ENCODE measurements around the gene ZNF438.

The ZNF438 gene

DNA sequence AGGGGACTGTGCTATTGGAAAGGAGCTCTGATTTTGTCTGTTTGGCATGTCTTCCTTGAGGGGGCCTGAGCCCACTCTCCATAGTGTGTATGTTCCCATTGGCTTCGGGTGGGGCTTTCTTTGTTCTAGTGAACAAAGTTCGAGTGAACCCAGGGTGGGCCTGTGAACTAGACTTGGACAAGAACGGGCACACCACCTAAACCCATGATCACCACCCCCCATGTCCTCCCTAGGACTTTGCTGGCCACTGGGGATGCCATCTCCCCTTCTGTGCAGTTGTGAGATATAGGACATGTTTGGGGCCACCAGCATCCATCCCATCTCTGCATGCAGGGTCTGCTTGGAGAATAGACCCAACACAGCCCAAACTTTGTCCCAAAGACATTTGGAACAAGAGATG is 206.6 kb downstream of the ZNF438 start:
- DNase-seq (ENCODE audit: low read depth in 2 of 2) = no peak

DNA sequence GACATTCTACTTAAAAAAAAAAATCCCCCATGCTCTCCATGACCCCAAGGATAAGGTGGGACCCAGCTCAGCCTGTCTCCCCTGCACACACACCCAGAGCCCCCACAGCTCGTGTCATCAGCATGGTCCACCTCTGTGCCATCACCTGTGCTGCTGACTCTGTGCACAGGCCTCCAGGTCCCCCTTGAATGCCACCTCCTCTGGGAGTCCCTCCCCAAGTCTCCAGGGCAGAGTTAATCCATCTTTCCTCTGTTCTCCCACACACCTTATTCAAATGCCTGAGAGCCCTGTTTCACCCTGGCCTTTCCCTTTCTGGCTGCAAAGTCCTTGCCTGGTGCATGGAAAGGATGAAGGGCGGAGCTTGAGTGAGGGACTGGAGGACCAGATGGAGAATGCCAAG is 208.0 kb downstream of the ZNF438 start:
- DNase-seq (ENCODE audit: low read depth in 2 of 2) = no peak

DNA sequence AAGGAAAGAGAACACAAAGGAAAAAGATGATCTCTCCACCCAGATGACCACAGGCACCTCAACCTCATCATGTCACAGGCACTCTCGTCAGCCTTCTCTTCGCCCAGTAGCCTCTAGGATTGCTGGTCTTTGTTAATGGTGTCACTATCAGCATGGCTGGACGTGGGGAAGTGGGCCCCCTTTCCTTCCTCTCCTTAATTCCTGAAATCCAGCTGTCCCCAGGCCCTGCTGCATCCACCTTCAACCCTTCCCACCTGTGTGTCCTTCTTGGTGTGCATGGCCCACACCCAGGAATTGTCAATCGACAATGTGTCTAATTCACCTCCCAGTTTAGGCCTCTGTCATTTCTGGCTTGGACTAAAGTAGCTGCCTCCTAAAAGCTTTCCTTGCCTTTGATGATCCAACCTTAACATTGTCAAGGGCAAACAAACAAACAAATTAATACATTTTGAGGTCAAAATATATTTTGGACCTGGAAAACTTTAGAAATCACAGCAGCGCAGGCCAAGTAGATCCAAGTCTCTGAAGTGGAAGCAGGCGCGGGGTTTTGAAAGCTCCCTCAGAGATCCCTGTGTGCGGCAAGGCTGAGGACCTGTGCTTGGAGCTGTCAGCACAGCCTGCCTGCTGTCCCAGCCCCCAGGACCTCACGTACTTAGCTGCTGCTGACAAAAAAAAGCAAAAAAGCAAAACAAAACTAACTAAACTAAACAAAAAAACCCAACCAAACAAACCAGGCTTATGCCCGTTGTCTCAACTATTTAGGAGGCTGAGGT is 208.8 kb downstream of the ZNF438 start:
- DNase-seq (ENCODE audit: low read depth in 2 of 2) = no peak

DNA sequence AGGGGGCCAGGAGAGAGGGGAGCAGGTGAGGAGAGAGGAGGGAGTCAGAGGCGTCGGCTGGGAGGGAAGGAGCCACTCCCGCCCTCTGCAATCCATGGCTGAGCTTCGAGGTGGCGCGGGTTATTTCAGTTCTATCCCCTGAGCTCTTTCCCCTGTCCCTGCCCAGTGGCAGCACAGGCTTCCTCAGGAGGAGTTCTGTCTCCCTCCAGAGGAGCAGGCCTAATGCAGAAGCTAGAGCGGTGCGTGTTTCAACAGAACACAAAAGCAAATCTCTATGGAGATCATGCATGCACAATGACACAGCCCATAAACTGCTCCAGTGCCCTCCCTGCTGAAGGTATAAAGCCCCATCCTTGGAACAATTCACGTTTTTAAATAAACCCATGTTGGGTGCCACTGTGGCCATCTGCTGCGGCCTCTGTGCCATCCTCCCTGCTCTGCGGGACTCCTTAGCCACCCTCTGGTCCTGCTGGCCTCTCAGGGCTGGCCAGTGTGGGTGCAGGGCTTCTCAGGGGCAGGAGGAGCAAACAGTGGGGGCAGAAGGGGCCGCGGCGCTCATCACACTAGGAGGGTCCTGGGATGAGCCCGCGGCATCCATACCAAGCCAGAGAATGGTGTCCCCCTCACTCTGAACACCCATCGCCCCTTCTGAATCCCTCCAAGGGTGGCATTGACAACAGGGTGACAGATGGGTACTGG is 209.5 kb downstream of the ZNF438 start:
- DNase-seq (ENCODE audit: low read depth in 2 of 2) = no peak

DNA sequence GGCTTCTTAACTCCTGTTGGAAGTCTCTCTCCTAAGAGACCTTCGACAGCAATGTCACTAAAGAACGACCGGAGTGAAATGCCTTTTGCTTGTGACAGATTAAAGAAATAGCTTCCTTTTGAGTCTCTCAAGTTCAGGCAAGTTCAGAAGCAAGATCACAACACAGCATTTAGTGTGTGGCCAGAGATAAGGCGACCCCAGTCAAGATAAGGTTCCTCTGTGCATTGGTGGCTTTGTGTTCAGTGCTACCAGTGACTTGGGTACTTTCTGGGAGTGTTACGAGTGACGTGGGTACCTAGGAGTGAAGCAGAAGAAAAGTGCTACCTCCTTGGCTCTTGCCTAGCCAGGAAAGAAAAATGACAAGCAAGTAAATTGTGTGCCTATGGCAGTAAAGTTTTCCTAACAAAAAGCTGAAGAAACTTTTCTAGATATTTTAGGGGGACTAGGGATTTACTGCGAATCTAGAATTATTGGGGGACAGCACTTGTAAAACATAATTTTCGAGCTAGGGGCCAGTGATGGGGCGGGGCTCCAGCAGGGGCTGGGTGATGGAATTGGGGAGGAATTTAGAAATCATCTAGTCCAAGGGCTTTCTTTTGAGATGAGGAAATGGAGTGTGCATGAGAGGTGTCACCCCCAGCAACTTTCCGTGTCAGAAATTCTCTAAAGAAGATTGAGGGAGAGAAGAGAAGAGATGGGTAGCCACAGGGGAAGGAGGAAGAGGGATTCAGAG is 210.2 kb downstream of the ZNF438 start:
- DNase-seq (ENCODE audit: low read depth in 2 of 2) = no peak

DNA sequence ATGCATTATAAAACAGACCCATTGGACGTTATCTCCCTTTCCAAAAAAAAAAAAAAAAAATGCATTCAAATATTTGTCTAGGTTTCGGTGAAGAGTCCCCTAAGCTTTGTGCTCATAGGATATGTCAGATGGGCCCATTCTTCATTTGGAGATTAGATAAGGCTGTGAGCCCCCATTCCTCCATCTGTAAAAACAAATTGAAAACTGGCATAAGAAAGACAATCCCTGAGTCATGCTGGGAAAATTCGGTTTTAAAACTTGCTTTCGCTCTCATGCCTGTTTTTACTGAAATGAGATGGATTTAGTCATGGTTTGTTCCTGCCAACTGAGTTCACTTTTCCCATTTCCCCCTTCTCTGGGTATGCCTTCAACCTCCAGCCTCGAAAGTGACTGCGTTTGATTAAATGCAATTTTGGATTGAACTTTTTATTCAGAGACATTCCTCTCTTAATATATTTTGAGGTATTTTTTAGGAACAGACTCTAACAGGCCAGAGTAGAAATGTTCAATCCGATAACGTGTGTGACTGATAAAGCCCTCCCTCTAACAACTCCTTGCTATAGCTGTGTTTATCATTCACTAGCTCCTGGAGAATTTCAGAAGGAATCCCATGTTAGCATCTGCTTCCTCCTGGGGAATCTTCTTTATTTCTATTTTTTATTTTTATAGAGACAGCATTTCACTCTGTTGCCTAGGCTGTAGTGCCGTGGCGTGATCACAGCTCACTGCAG is 211.2 kb downstream of the ZNF438 start:
- no peak for DNase-seq (ENCODE audit: low read depth in 2 of 2)

DNA sequence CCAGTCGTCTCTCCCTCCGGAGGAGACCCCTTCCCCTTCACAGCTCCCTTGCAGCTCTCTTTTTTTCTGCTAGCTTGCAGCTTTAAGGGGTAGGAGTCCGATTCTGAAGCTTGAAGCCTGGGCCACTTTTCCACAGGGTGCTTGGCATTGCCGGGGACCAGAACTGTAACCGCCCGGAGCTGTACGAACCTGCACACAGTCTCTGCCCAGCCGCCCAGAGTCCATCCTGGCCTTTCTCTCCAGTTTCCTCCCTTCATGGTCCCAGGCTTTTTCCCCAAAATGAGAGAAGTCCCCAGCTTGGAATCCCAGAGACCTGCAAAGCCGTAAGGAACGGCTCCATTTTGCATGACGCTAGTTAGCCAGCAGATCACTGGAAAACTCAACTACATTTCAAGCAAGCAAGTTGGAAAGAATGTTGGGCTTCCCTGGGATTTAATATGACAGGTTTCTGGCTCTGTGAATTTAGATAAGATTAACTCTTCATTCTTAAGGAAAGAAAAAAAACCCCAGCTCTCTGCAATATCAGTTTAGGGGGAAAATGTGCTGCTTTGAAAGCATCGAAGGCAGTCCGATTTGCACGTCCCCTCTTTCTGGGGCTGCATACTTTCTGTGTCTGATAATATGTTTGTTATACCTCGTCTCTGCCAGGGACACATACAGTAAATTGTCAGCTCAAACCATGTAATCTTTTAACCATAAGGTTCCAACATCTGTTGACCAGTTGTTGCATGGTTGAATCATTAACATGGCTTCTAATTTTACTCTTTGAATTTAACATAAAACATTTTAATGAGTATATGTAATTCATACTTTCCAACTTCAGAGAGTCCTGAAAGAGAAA is 212.1 kb downstream of the ZNF438 start:
- no peak for DNase-seq (ENCODE audit: low read depth in 2 of 2)

DNA sequence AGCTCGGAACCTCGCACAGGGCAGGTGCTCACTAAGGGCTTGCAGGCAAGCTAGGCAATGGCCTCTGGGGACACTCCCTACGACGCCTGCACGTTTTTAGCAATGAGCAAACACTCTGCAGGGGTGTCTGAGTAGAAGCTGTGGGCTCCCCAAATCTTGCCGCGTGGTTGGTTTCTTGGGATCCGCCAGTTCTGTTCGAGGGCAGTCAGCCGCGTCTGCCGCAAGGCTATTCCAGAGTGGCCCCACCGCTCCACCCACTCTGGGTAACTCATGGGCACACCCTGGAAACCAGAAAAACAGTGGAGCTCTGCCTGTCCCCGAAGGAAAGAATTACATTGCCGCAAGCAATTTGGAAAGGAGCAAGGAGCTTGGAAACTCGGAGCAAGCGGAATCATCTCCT is 212.8 kb downstream of the ZNF438 start:
- no peak for DNase-seq (ENCODE audit: low read depth in 2 of 2)

DNA sequence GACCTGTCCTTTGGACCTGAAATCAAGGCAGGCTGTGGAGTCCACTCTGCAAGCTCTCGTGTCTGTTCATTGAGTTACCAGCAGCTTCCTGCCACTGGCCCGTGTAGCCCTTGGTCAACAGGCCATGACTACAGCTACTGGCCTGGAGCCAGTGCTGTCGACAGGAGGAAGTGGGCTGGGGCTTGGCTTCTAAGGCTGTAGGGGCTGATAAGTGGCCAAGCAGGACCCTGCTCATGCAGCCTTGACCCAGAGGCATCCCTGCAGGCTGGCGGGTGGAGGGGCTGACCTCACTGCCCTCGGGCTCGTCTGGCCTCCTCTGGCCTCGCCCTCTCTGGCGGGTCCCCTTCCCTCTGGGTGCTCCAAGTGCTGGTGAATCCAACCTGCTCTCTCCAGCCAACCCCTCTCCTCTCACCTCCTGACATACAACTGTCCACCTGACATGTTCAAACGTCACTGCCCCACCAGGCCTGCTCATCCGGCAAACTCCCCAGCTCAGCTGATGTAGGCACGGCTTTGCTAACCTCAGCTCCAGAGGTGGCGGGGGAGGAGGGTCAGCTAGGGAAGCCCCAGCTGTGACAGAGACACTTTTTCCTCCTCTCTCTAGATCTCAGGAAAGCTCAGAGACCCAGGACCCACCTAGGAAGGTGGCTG is 213.5 kb downstream of the ZNF438 start:
- no peak for DNase-seq (ENCODE audit: low read depth in 2 of 2)

DNA sequence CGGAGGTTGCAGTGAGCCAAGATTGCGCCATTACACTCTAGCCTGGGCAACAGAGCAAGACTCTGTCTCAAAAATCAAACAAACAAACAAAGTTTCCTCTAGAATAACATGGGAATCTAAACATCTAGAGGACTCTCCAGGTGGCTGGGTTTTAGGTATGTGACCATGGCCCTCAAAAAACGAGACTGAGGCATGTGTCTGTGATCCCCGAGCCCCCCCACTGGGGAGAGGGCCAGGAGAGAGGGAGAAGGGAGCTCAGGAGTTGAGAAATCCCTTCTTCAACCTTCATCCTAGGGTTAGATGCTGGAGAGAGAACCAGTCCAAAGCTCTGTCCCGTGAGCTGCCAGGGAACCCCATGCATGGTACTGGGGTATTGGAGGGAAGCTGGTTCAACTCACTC is 214.1 kb downstream of the ZNF438 start:
- DNase-seq (ENCODE audit: low read depth in 2 of 2) = no peak

DNA sequence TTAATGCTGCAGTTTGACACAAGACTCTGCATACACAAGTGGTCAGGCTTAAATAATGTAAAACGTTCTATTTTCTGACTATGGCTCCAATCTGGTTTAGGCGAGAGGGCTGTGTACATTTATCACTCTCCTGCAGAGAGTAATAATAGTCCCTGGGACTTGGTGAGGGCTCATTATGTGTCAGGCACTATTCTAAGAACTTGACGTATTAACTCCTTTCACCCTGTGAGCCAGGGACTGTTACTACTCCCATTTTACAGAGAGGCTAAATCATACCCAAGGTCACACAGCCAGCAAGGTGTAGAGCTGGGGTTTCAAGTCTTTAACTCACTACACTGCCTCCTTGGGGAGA is 214.9 kb downstream of the ZNF438 start:
- DNase-seq (ENCODE audit: low read depth in 2 of 2) = no peak

DNA sequence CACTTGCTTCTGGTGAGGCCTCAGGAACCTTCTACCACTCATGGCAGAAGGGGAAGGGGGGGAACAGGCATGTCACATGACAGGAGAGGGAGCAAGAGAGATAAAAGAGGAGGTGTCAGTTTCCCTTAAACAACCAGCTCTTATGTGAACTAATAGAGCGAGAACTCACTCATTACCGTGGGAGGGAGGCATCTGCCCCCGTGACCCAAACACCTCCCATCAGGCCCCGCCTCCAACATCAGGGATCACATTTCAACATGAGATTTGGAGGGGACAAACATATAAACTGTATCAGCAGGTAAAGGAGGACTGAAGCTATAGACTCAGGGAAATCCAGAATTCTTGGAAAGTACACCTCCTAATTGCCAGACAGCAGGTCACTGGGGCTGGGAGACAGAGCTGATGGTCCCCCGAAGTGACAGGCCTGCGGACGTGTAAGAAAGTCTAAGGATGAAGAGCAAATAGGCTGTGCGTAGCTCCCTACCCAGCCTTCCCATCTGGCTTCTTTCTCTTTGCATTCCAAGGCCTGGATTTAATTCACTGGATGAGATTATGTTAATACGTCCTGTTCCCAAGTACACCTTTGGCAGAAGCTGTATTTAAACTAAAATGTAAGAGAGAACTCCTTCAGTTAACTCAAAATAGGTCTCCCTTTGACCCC is 215.4 kb downstream of the ZNF438 start:
- no peak for DNase-seq (ENCODE audit: low read depth in 2 of 2)

DNA sequence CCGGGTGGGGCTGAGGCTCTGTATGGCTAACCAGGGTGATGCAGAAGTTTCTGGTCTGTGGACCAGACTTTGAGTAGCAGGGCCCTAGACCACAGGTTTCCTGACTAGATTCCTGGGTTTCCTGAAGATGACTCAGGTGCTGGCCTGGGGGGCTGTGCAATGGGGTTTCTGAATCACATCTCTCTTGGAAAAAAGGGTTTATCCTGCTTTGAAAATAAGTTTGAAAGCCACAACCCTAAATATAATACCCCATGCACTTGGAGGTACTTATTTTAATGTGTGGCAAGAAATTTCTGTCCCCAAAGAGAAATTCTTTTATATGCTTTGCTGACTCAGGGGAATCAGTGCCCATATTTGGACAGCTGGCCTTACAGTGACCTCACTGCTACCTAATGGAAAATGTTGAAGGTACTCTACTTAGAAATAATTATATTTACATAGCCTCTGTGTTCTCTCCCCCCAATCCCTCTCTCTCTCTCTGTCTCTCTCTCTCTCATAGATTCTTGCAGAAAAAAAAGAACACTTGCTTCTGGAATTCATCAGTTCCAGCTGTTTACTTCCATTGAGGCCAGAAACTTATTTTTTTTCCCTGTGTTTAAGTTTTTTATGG is 217.7 kb downstream of the ZNF438 start:
- no peak for DNase-seq (ENCODE audit: low read depth in 2 of 2)

DNA sequence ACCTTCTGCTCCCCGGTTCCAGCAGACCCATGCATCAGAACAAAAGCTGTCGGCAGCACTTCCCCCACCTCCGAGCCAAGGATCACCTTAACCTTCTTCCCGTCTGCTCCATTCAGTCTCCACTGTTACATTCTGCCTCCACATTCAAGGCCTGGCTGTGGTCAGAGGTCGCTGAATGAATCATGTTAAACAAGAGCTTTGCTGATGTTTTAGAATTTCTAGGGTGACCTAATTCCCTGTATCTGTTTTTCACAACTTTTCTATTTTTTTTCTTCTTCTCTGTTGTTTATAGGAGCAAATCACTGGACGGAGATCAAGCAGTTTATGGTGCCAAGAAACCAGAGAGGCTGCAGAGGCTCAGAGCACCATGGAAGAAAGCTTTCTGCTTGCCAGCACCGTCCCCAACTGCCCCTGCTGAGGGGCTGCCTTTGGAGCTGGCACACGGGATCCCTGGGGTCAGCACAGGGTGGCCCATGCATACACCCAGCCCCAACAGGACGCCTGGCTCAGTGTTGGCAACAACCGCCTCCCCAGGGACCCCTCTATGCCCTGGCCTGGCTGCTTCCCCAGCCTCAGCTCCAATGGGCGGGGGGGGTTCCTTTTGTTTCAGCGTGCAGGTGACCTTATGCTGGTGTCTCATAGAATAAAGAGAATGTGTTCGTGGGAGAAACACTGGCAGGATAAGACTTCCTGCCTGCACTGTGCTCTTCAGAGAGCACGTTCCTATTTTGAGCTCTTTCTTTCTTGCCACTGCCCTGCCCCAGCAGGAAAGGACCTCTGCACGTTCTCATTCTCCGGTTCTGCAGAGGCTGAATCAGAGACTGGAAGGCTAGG is 219.4 kb downstream of the ZNF438 start:
- no peak for DNase-seq (ENCODE audit: low read depth in 2 of 2)

DNA sequence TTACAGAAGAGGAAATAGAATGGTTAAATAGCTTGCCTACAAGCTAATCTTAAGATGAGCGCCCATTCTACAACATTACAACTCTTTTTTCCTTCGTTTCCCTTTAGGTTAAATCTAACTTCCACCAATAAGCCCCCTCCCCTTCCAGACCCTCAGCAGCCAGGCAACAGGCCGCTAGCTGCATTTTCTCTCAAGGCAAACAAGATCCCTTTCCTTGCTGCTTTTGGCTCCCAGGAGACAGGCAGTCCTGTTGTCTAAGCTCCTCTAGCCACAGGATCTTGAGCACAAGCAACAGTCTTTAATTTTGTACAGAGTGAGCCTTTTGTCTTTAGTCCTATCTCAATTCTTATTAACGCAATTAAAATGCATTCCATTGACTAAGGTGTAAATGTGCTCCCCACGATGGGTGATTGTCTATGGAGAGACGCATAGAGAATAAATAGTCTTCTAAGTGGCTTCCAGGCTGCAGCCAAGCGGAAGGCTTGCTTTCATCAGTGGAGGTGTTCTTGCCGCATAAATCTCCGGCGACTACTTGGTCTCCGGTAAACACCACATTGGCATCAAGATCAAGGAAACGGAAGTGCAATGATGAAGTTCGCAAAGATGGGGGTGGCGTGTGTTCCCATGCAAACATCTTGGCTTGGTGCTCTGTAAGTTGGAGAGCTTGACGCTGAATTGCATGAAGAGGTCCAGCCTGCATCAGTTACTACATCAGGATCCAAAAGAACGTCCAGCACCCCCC is 220.2 kb downstream of the ZNF438 start:
- DNase-seq (ENCODE audit: low read depth in 2 of 2) = no peak

DNA sequence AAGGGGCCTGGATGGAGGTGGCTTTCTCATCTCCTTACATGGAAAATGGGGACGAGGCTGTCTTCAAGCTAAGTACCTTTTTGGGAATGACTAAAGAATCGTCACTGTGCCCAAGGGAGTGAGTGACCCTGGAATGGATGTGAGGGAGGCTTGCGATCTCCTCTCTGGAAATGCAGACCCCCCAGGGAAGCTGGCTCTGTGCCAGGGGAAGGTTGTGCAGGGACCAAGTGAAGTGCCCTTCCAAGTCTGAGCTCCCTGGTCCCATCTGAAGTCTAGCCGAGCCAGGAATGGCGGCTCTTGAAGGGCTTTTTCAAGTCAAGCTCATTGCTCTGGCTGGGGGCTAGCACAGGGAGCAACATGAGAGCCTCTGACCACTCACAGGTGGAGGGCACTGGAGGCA is 221.2 kb downstream of the ZNF438 start:
- DNase-seq (ENCODE audit: low read depth in 2 of 2) = no peak

DNA sequence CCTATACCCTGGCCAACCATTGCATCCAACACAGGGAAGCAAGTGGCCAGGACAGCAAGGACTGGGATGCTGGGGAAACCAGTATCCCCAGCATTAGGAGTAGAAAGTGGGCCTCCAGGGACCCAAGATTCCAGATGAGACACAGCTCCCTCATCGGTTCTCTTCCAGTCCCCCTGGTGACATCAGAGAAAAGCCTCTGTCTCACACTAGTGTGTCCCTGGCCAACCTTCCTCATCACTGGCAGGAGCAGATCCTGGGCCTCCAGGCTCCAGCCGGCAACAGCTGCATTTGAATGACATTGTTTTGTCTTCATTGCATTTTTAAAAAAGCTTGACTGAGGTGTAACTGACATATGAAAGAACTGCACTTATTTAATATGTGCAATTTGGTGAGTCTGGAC is 224.8 kb downstream of the ZNF438 start:
- DNase-seq (ENCODE audit: low read depth in 2 of 2) = no peak

DNA sequence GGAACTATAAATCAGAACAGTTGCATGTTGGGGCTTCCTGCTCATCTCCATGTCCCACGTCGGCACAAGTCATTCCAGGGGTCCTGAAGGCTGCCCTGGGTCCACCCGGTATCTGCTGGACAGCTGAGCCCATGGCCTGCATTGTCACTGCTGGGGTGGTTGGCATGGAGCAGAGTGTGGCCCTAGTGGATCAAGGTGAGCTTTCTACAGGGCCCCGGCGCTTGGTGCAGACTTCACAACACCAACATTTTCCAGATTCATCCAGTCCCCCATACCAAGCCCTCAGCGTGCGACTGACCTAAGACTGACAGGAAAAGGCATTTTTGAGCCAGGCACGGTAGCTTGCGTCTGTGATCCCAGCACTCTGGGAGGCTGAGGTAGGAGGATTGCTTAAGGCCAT is 226.6 kb downstream of the ZNF438 start:
- no peak for DNase-seq (ENCODE audit: low read depth in 2 of 2)
